ENCODE data around the gene ARHGAP40. TPM values are rescaled to one million over a fixed set of nuclear protein-coding genes. Genes with fewer than 3 reads are reported as not detected.

Gene ARHGAP40
- total and polyA plus RNA-seq, 2 of the 13 experiments (the other 11 are each of a cell fraction or from before 2014, with no cell fraction given), result 0.75 to 2.1 TPM

- no peak for TF ChIP-seq EEA1 (CRISPR knock-in tag; IDR thresholded peaks at IDR 0.05; ENCODE audit: borderline replicate concordance)
- TF ChIP-seq RBM39 (IDR thresholded peaks at IDR 0.05; ENCODE audit: low read depth, low read length, poor library complexity, severe bottlenecking), result no peak
- TF ChIP-seq YEATS4 (CRISPR knock-in tag; IDR thresholded peaks at IDR 0.05; ENCODE audit: borderline replicate concordance), result no peak
- TF ChIP-seq ZNF282 (IDR thresholded peaks at IDR 0.05; ENCODE audit: partially characterized antibody), result peak; percentile 76
- TF ChIP-seq KDM1A (CRISPR knock-in tag; IDR thresholded peaks at IDR 0.05), result no peak
- no peak for TF ChIP-seq KLF11 (CRISPR knock-in tag; IDR thresholded peaks at IDR 0.05)
- 0 out of 2 replicates have a peak, but pooled peaks have one; percentile 24 for TF ChIP-seq SP2 (CRISPR knock-in tag; IDR thresholded peaks at IDR 0.05)
- no peak for TF ChIP-seq DR1 (CRISPR knock-in tag; IDR thresholded peaks at IDR 0.05)
- TF ChIP-seq MBNL3 (CRISPR knock-in tag; conservative IDR thresholded peaks at IDR 0.05), result no peak
- no peak for TF ChIP-seq TBX2 (CRISPR knock-in tag; IDR thresholded peaks at IDR 0.05; ENCODE audit: borderline replicate concordance)
- no peak for TF ChIP-seq MLLT10 (CRISPR knock-in tag; IDR thresholded peaks at IDR 0.05)
- no peak for TF ChIP-seq ZBTB10 (CRISPR knock-in tag; IDR thresholded peaks at IDR 0.05; ENCODE audit: borderline replicate concordance)
- TF ChIP-seq POGK (CRISPR knock-in tag; conservative IDR thresholded peaks at IDR 0.05), result no peak
- 0 out of 2 replicates have a peak, but pooled peaks have one; percentile 15 for TF ChIP-seq FOXP1 (IDR thresholded peaks at IDR 0.05)
- no peak for TF ChIP-seq FOXP1 (CRISPR knock-in tag; IDR thresholded peaks at IDR 0.05)
- TF ChIP-seq EP300 (IDR thresholded peaks at IDR 0.05; ENCODE audit: low read depth in 2 of 2, low read length in 2 of 2), result no peak
- no peak for TF ChIP-seq EP300 (CRISPR knock-in tag; IDR thresholded peaks at IDR 0.05; ENCODE audit: borderline replicate concordance)
- 0 out of 2 replicates have a peak, but pooled peaks have one; percentile 18 for TF ChIP-seq SKIL (CRISPR knock-in tag; IDR thresholded peaks at IDR 0.05; ENCODE audit: borderline replicate concordance)
- TF ChIP-seq PHF5A (CRISPR knock-in tag; IDR thresholded peaks at IDR 0.05; ENCODE audit: low read depth, unreplicated experiment), result no peak
- no peak for TF ChIP-seq TRAFD1 (CRISPR knock-in tag; IDR thresholded peaks at IDR 0.05; ENCODE audit: borderline replicate concordance)
- no peak for TF ChIP-seq SOX13 (IDR thresholded peaks at IDR 0.05)
- no peak for TF ChIP-seq SOX13 (CRISPR knock-in tag; conservative IDR thresholded peaks at IDR 0.05 in 1 of 2, IDR thresholded peaks at IDR 0.05 in 1 of 2)
Observed at GRCh38 chr20:38626921-38627659, 25.5 kb downstream of the ARHGAP40 start (continued).
